ENCODE measurements around the gene C19orf53. TPM values are rescaled to one million over a fixed set of nuclear protein-coding genes. Genes with fewer than 3 reads are reported as not detected.

C19orf53 gene
- total and polyA plus RNA-seq, 2 of the 13 experiments (the other 11 are each of a cell fraction or from before 2014, with no cell fraction given), result 129 to 130 TPM

DNA sequence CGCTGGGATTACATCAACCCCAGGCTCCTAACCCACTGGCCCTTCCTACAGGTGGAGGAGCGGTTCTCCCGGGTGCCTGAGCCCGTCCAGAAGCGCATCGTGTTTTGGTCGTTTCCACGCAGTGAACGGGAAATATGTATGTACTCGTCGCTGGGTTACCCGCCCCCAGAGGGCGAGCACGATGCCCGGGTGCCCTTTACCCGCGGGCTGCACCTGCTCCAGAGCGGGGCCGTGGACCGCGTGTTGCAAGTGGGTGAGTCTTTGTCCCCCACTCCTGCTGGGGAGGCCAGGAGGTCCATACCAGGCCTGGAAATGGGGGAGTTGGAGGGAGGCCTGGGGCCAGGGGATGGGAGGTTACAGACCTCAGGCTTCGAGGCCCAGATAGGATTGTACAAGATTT, 25.4 kb downstream of the C19orf53 start:
- DNase-seq (ENCODE audit: low spot score), result no peak
- intact Hi-C loops (cut with micrococcal nuclease; ENCODE audit: unreplicated experiment) (loop anchor here (5.0 kb wide), 1 partner anchor 33 kb away; no protein-coding TSS in a partner anchor), in situ Hi-C loops (cut with HindIII; ENCODE audit: extremely low pct_ligation_motif_present, low pct_unique_long_range_greater_than_20kb) (no loop called here)
- no peak overlapping the region for H3K9ac ChIP-seq (ENCODE audit: insufficient read depth, low read depth, low read length)
- H3K36me3 ChIP-seq (replicated peaks in 1 of 2; ENCODE audit: control insufficient read depth in 1 of 2, insufficient read depth in 2 of 2, low read length in 2 of 2), result no peaks in the 10 kb centered on the region
- H3K27me3 ChIP-seq (ENCODE audit: control insufficient read depth in 1 of 2, insufficient read depth in 2 of 2, low read length in 2 of 2), result no peaks in the 10 kb centered on the region
- no peak for ATAC-seq
- H3K4me1 ChIP-seq (ENCODE audit: insufficient read depth, low read length), result peaks cover 28% of the 10 kb centered on the region
- H3K79me2 ChIP-seq (ENCODE audit: insufficient read depth, low read length), result peaks cover 2% of the 10 kb centered on the region
- TF ChIP-seq HNRNPL (IDR thresholded peaks at IDR 0.05; ENCODE audit: low read depth, low read length), result peak; percentile 83; the same call in 1 of the 2 replicates
- TF ChIP-seq ZFYVE20 (CRISPR knock-in tag; IDR thresholded peaks at IDR 0.05; ENCODE audit: borderline replicate concordance, low read depth), result no peak
- CTCF ChIA-PET (ENCODE audit: low intra/inter-chr PET ratio, low total read pairs), result no interaction called here
- H3K4me2 ChIP-seq (ENCODE audit: low read depth, low read length), result no peak overlapping the region
- POLR2A ChIA-PET, result no interaction called here
- no peak overlapping the region for H2AFZ ChIP-seq (ENCODE audit: low read length)
- no peak for FAIRE-seq
- 80% methylated on average over 13 of the region's 22 CpGs for WGBS (ENCODE audit: low lambda C conversion rate)
- BruUV-seq (replicated peaks), result no TSS peak
- no peaks in the 10 kb centered on the region for H4K20me1 ChIP-seq (ENCODE audit: insufficient read depth, low read length)
- H3K27ac ChIP-seq (ENCODE audit: extremely low read length, insufficient read depth, low read length), result no peak overlapping the region
- no peaks in the 10 kb centered on the region for H3K9me3 ChIP-seq (ENCODE audit: low read length)
- no peak overlapping the region for H3K4me3 ChIP-seq (replicated peaks in 1 of 3; ENCODE audit: insufficient read depth in 1 of 3, low read depth in 2 of 3, low read length in 3 of 3)

DNA sequence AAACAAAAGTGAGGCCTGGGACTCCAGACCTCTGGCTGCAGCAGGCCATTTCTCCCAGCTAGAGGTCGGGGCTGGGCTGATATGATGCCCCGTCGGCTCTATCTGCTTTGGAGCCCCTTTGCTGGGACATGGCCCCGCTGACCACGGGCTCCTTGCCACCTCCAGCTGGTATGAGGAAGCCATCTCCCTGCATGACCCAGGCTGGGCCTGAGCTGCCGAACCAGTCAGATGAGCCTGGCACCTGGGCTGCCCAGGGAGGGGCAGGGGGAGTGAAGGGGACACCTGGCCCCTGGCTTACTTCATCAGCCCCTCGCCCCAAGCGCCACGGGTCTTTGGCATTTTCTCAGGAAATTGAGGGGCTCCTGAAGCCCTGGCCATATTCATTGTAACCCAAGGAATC, 28.8 kb downstream of the C19orf53 start:
- TF ChIP-seq HDAC2 (CRISPR knock-in tag; IDR thresholded peaks at IDR 0.05) (no peak), ZNF781 (CRISPR knock-in tag; IDR thresholded peaks at IDR 0.05; ENCODE audit: borderline replicate concordance, not compliant biosample characterization) (no peak), SCMH1 (CRISPR knock-in tag; IDR thresholded peaks at IDR 0.05; ENCODE audit: borderline replicate concordance) (no peak), ZNF484 (CRISPR knock-in tag; IDR thresholded peaks at IDR 0.05; ENCODE audit: borderline replicate concordance, low read depth) (no peak), RBM22 (optimal IDR thresholded peaks at IDR 0.05; ENCODE audit: low read length) (no peak), SMAD1 (CRISPR knock-in tag; IDR thresholded peaks at IDR 0.05; ENCODE audit: borderline replicate concordance, low read depth) (no peak), MTF2 (CRISPR knock-in tag; IDR thresholded peaks at IDR 0.05; ENCODE audit: borderline replicate concordance) (no peak), FOXK1 (CRISPR knock-in tag; IDR thresholded peaks at IDR 0.05; ENCODE audit: borderline replicate concordance, low read depth) (no peak), PTBP1 (IDR thresholded peaks at IDR 0.05; ENCODE audit: low read depth, low read length, poor library complexity, severe bottlenecking) (no peak), ZNF746 (CRISPR knock-in tag; IDR thresholded peaks at IDR 0.05) (no peak), PHF20 (CRISPR knock-in tag; IDR thresholded peaks at IDR 0.05) (no peak), ZMYM3 (CRISPR knock-in tag; IDR thresholded peaks at IDR 0.05) (no peak), MATR3 (CRISPR knock-in tag; IDR thresholded peaks at IDR 0.05) (no peak), ZNF33B (CRISPR knock-in tag; IDR thresholded peaks at IDR 0.05) (no peak)
- TF ChIP-seq, protein P1, sequence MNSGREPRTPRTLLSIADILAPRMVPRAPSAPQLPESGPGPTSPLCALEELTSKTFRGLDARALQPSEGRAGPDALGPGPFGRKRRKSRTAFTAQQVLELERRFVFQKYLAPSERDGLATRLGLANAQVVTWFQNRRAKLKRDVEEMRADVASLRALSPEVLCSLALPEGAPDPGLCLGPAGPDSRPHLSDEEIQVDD (CRISPR knock-in tag; IDR thresholded peaks at IDR 0.05; ENCODE audit: borderline replicate concordance), result no peak
- Histone ChIP-seq H4K20me1 (ENCODE audit: insufficient read depth, low read length) (no peaks in the 10 kb centered on the region), H3K4me2 (ENCODE audit: low read depth, low read length) (no peak overlapping the region), H3K9ac (ENCODE audit: insufficient read depth, low read depth, low read length) (no peak overlapping the region), H3K27me3 (ENCODE audit: control insufficient read depth in 1 of 2, insufficient read depth in 2 of 2, low read length in 2 of 2) (no peaks in the 10 kb centered on the region), H3K4me1 (ENCODE audit: insufficient read depth, low read length) (peaks cover 11% of the 10 kb centered on the region), H3K36me3 (replicated peaks in 1 of 2; ENCODE audit: control insufficient read depth in 1 of 2, insufficient read depth in 2 of 2, low read length in 2 of 2) (no peaks in the 10 kb centered on the region), H3K79me2 (ENCODE audit: insufficient read depth, low read length) (no peaks in the 10 kb centered on the region), H2AFZ (ENCODE audit: low read length) (no peak overlapping the region), H3K9me3 (ENCODE audit: low read length) (no peaks in the 10 kb centered on the region), H3K4me3 (replicated peaks in 1 of 3; ENCODE audit: insufficient read depth in 1 of 3, low read depth in 2 of 3, low read length in 3 of 3) (no peak overlapping the region), H3K27ac (ENCODE audit: extremely low read length, insufficient read depth, low read length) (no peak overlapping the region)
- ChIA-PET CTCF (ENCODE audit: low intra/inter-chr PET ratio, low total read pairs) (no interaction called here), POLR2A (no interaction called here)
- no CpG with 5 or more reads among the region's 9 CpGs for WGBS (ENCODE audit: low lambda C conversion rate)
- in situ Hi-C loops (cut with HindIII; ENCODE audit: extremely low pct_ligation_motif_present, low pct_unique_long_range_greater_than_20kb), result no loop called here
- DNase-seq (ENCODE audit: low spot score) (no peak), FAIRE-seq (no peak), ATAC-seq (peak; percentile 21; the same call in 2 of the 3 replicates)
- no TSS peak for BruUV-seq (replicated peaks)
- intact Hi-C loops (cut with micrococcal nuclease; ENCODE audit: unreplicated experiment), result no loop called here

All from HepG2 (cell line).